KMS-11 (cell line): ENCODE results near the gene IL1R1.

Experiments
- H2AFZ ChIP-seq: fragments of 200-600 bp; sonication (generic); 2 replicates; pipeline ENCODE4 v1.6.1; 2016; ENCODE audit warnings: antibody characterized with exemption, mixed run types, low read depth
- H3K27ac ChIP-seq: fragments of 200-600 bp; sonication (generic); 2 replicates; pipeline ENCODE4 v1.6.1; 2016; ENCODE audit warnings: mild to moderate bottlenecking, mixed run types
- H3K27me3 ChIP-seq: fragments of 200-600 bp; sonication (generic); 2 replicates; pipeline ENCODE4 v1.6.1; 2017; ENCODE audit warnings: mild to moderate bottlenecking, low read depth, mixed run types, moderate library complexity; ENCODE audit not compliant: insufficient read depth
- H3K36me3 ChIP-seq: fragments of 200-600 bp; sonication (generic); 2 replicates; pipeline ENCODE4 v1.6.1; 2017; ENCODE audit warnings: mild to moderate bottlenecking, mixed run types; ENCODE audit not compliant: insufficient read depth
- H3K4me1 ChIP-seq: fragments of 200-600 bp; sonication (generic); 2 replicates; pipeline ENCODE4 v1.6.1; 2016; ENCODE audit warnings: mild to moderate bottlenecking, low read depth, mixed run types; ENCODE audit not compliant: poor library complexity, severe bottlenecking
- H3K4me2 ChIP-seq: fragments of 200-600 bp; sonication (generic); 2 replicates; pipeline ENCODE4 v1.7.0; 2016; ENCODE audit warnings: mild to moderate bottlenecking, mixed run types
- H3K4me3 ChIP-seq: fragments of 200-600 bp; sonication (generic); IDR thresholded peaks from 2 replicates; pipeline ENCODE4 v1.6.1; 2017; ENCODE audit warnings: low read depth, low read length, mixed read lengths; ENCODE audit not compliant: insufficient read depth
- H3K79me2 ChIP-seq: fragments of 200-600 bp; sonication (generic); 2 replicates; pipeline ENCODE4 v1.6.1; 2016; ENCODE audit warnings: low read depth, mixed run types; ENCODE audit not compliant: insufficient read depth
- H3K9ac ChIP-seq: fragments of 200-600 bp; sonication (generic); 2 replicates; pipeline ENCODE4 v1.6.1; 2016; ENCODE audit warnings: mild to moderate bottlenecking, mixed run types
- H4K20me1 ChIP-seq: fragments of 200-600 bp; sonication (generic); 2 replicates; pipeline ENCODE4 v1.6.1; 2016; ENCODE audit warnings: mild to moderate bottlenecking, mixed run types; ENCODE audit not compliant: insufficient read depth
- TF ChIP-seq, protein P1 (sequence below): fragments of 200-600 bp; sonication (generic); conservative IDR thresholded peaks from 2 replicates; pipeline ENCODE4 v1.6.1; 2017; ENCODE audit warnings: low read depth, mild to moderate bottlenecking, antibody characterized with exemption, low read length, moderate library complexity, mixed read lengths

IL1R1 gene

DNA sequence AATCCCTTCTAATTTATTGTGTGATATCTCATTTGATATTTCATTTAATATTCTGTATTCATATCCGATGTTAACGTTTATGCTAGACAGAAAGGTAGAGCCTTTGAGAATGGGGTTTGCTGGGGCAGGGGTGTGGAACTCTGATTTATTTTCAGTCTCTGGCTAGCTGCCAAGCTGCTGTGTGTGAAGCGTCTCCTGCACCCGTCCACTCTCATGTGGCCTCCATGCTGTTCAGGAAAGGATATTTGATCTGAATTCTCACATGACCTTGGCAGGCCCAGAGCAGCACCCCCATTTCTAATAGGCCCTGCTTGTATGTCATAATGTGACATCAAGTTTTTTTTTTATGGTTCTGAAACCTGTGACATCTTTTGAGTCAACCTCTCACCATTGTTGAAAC, 1.6 kb downstream of the IL1R1 start:
- no peaks in the 10 kb centered on the region for H4K20me1 ChIP-seq
- no peaks in the 10 kb centered on the region for H3K4me1 ChIP-seq
- TF ChIP-seq, protein P1, sequence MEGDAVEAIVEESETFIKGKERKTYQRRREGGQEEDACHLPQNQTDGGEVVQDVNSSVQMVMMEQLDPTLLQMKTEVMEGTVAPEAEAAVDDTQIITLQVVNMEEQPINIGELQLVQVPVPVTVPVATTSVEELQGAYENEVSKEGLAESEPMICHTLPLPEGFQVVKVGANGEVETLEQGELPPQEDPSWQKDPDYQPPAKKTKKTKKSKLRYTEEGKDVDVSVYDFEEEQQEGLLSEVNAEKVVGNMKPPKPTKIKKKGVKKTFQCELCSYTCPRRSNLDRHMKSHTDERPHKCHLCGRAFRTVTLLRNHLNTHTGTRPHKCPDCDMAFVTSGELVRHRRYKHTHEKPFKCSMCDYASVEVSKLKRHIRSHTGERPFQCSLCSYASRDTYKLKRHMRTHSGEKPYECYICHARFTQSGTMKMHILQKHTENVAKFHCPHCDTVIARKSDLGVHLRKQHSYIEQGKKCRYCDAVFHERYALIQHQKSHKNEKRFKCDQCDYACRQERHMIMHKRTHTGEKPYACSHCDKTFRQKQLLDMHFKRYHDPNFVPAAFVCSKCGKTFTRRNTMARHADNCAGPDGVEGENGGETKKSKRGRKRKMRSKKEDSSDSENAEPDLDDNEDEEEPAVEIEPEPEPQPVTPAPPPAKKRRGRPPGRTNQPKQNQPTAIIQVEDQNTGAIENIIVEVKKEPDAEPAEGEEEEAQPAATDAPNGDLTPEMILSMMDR = no peak
- H3K27me3 ChIP-seq = no peaks in the 10 kb centered on the region
- H3K9ac ChIP-seq = no peak overlapping the region
- no peak overlapping the region for H3K27ac ChIP-seq
- H3K4me3 ChIP-seq = no peak overlapping the region
- H3K4me2 ChIP-seq = no peak overlapping the region
- no peaks in the 10 kb centered on the region for H3K36me3 ChIP-seq
- no peak overlapping the region for H2AFZ ChIP-seq
- no peaks in the 10 kb centered on the region for H3K79me2 ChIP-seq

DNA sequence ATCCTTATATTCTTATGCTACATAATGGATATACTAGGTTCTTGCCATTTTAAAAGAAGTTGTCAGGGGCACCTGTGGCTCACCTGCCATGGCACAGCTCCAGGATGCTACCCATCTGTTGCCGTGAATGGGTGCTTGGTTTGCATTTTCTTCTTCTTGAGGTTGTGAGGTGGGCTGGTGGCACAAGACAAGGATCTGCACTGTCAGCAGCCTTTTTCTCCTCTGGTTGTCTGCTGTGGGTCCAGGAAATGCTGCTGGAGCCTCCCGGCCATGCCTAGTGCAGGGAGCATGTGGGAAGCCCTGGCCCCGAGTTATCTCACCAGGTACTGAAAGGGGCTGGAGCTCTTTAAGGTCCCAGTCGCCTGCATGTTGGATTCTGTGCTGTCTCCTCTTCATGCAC, 2.6 kb downstream of the IL1R1 start:
- Histone ChIP-seq H2AFZ (no peak overlapping the region), H3K27me3 (no peaks in the 10 kb centered on the region), H3K9ac (no peak overlapping the region), H4K20me1 (no peaks in the 10 kb centered on the region), H3K36me3 (no peaks in the 10 kb centered on the region), H3K4me1 (no peaks in the 10 kb centered on the region), H3K79me2 (no peaks in the 10 kb centered on the region), H3K4me2 (no peak overlapping the region), H3K4me3 (no peak overlapping the region), H3K27ac (no peak overlapping the region)
- TF ChIP-seq, protein P1 = no peak

DNA sequence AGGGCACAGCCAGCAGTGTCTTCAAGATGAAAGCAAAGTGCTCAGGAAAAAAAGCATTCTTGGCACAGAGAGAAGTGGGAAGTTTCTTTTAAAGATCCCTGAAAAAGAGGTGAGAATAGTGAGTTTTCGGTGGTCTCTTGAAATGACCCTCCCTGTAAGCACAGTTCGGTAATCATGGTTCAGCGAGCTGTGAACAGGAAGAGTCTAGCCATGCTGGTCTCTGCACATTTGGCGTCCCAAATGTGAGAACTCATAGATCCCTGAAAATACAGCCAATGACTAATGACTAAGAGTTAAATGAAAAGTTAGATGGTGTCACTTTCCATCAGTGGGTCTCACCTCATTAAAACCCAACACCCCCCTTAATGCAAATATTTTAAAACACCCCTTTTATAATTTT, 3.4 kb downstream of the IL1R1 start:
- H3K27ac ChIP-seq = no peak overlapping the region
- no peak overlapping the region for H3K4me2 ChIP-seq
- no peaks in the 10 kb centered on the region for H4K20me1 ChIP-seq
- TF ChIP-seq, protein P1 = no peak
- no peaks in the 10 kb centered on the region for H3K27me3 ChIP-seq
- H3K79me2 ChIP-seq = no peaks in the 10 kb centered on the region
- H3K9ac ChIP-seq = no peak overlapping the region
- H2AFZ ChIP-seq = no peak overlapping the region
- no peak overlapping the region for H3K4me3 ChIP-seq
- no peaks in the 10 kb centered on the region for H3K4me1 ChIP-seq
- no peaks in the 10 kb centered on the region for H3K36me3 ChIP-seq

DNA sequence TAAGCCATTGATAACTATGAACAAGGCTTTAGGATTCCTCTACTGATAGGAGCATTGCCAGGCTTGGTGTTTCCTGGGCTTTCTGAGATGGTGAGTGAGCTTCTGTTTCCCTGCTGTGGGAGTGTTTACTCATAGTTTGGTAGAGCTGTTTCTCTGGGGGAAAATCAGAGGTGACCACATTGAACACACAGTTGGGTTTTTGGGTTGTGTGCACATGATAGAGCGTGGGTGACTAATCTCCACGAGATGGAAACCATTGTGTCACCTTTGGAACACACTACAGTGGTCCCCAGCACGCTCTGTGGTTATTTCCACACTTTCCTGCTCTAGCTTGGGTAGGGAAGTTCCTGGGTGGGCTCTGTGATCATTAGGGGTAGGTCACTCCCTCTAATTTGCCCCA, 5.4 kb downstream of the IL1R1 start:
- Histone ChIP-seq H3K27ac (no peak overlapping the region), H3K36me3 (no peaks in the 10 kb centered on the region), H3K27me3 (no peaks in the 10 kb centered on the region), H3K4me1 (no peaks in the 10 kb centered on the region), H2AFZ (no peak overlapping the region), H3K9ac (no peak overlapping the region), H4K20me1 (no peaks in the 10 kb centered on the region), H3K4me2 (no peak overlapping the region), H3K4me3 (no peak overlapping the region), H3K79me2 (no peaks in the 10 kb centered on the region)
- TF ChIP-seq, protein P1 = no peak

DNA sequence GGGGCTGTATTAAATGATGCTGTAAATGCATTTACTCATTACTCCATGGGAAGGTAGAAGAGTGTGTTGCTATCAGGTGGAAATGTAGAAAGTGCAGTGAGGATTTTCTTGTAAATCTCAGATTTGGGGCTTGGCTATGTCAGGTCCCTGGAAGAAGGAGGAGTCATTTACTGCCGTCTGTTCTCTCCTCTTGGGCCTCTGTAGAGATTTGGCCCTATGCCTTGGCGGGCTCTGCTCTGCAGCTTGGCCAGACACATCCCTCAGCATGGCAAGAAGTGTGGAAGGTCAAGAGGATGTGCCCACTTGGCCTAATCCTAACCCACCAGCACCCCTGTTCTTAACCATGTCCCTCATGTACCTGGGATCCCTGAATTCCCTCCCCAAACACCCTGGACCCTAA, 6.7 kb downstream of the IL1R1 start:
- H4K20me1 ChIP-seq = no peaks in the 10 kb centered on the region
- no peaks in the 10 kb centered on the region for H3K4me1 ChIP-seq
- no peaks in the 10 kb centered on the region for H3K36me3 ChIP-seq
- H3K27ac ChIP-seq = no peak overlapping the region
- H3K79me2 ChIP-seq = no peaks in the 10 kb centered on the region
- H3K9ac ChIP-seq = no peak overlapping the region
- H3K4me3 ChIP-seq = no peak overlapping the region
- H2AFZ ChIP-seq = no peak overlapping the region
- no peak overlapping the region for H3K4me2 ChIP-seq
- TF ChIP-seq, protein P1 = no peak
- H3K27me3 ChIP-seq = no peaks in the 10 kb centered on the region
